ENCODE data around the gene BCAS3.

Gene BCAS3

GRCh38 chr17:61411011-61411260 is 733.3 kb downstream of the BCAS3 start:
- Histone ChIP-seq H3K9me3 (ENCODE audit: insufficient read depth, low read length) (no peaks in the 10 kb centered on the region), H4K20me1 (ENCODE audit: insufficient read depth, low read length) (no peaks in the 10 kb centered on the region), H3K4me1 (ENCODE audit: low read length) (no peaks in the 10 kb centered on the region), H3K27ac (ENCODE audit: low read length) (no peak overlapping the region), H3K79me2 (ENCODE audit: low read length) (no peaks in the 10 kb centered on the region), H2AFZ (ENCODE audit: low read depth, low read length) (no peak overlapping the region), H3K4me2 (ENCODE audit: low read length) (no peak overlapping the region), H3K4me3 (ENCODE audit: low read length) (no peak overlapping the region), H3K36me3 (replicated peaks; ENCODE audit: low read depth, low read length) (no peaks in the 10 kb centered on the region), H3K27me3 (ENCODE audit: low read depth, low read length) (peaks cover 6% of the 10 kb centered on the region; the same call in 1 of the 2 replicates), H3K9ac (ENCODE audit: low read length) (no peak overlapping the region)
- TF ChIP-seq, protein P1, sequence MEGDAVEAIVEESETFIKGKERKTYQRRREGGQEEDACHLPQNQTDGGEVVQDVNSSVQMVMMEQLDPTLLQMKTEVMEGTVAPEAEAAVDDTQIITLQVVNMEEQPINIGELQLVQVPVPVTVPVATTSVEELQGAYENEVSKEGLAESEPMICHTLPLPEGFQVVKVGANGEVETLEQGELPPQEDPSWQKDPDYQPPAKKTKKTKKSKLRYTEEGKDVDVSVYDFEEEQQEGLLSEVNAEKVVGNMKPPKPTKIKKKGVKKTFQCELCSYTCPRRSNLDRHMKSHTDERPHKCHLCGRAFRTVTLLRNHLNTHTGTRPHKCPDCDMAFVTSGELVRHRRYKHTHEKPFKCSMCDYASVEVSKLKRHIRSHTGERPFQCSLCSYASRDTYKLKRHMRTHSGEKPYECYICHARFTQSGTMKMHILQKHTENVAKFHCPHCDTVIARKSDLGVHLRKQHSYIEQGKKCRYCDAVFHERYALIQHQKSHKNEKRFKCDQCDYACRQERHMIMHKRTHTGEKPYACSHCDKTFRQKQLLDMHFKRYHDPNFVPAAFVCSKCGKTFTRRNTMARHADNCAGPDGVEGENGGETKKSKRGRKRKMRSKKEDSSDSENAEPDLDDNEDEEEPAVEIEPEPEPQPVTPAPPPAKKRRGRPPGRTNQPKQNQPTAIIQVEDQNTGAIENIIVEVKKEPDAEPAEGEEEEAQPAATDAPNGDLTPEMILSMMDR (IDR thresholded peaks at IDR 0.05; ENCODE audit: low read depth, low read length) = no peak
- no peak for TF ChIP-seq EZH2phosphoT487 (IDR thresholded peaks at IDR 0.05; ENCODE audit: low read depth)

GRCh38 chr17:61411261-61412142 is 733.9 kb downstream of the BCAS3 start:
- Histone ChIP-seq H3K27me3 (ENCODE audit: low read depth, low read length) (peaks cover 6% of the 10 kb centered on the region; the same call in 1 of the 2 replicates), H3K79me2 (ENCODE audit: low read length) (no peaks in the 10 kb centered on the region), H3K4me2 (ENCODE audit: low read length) (peak overlapping the region; percentile 64), H3K4me3 (ENCODE audit: low read length) (peak overlapping the region; percentile 72), H3K9me3 (ENCODE audit: insufficient read depth, low read length) (no peaks in the 10 kb centered on the region), H3K9ac (ENCODE audit: low read length) (peak overlapping the region; percentile 46), H2AFZ (ENCODE audit: low read depth, low read length) (peak overlapping the region; percentile 73; the same call in 1 of the 2 replicates), H3K27ac (ENCODE audit: low read length) (no peak overlapping the region), H4K20me1 (ENCODE audit: insufficient read depth, low read length) (no peaks in the 10 kb centered on the region), H3K36me3 (replicated peaks; ENCODE audit: low read depth, low read length) (no peaks in the 10 kb centered on the region), H3K4me1 (ENCODE audit: low read length) (no peaks in the 10 kb centered on the region)
- TF ChIP-seq, protein P1 (IDR thresholded peaks at IDR 0.05; ENCODE audit: low read depth, low read length) = no peak

DNA sequence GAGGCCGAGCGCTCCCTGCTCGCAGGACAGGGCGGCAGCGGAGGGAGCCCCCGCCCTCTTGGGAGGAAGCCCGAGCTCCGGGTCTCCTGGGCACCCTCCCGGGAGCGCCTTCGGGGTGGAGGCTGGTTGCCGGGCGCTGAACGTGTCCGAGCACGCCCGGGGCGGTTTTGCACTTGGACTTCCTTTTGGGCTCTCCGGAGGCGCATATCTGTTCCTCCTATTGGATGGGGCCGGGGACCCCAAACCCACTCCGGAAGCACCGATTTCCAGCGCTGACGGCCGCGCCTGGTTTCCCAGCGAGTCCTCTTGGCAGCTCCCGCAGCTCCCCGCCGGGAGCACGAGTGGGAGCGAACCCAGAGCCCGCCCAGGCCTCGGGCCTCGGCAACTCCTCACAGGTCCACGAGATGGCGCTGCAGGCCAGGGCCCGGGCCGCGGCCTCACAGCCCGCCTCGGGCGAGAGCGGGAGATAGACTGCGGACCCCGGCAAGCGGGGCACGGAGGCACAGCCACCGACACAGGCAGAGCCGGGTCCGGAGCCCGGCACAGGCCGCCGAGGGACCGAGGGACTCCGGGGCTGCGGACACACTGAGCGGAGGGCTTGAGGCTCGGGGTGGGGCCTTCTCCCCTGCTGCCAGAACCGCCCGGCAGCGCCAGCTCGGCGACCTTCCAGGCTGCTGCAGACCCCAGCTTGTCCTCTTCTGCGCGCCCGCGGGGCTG is 734.6 kb downstream of the BCAS3 start:
- Histone ChIP-seq H3K27me3 (ENCODE audit: low read depth, low read length) (peaks cover 6% of the 10 kb centered on the region; the same call in 1 of the 2 replicates), H3K9me3 (ENCODE audit: insufficient read depth, low read length) (no peaks in the 10 kb centered on the region), H3K4me1 (ENCODE audit: low read length) (no peaks in the 10 kb centered on the region), H2AFZ (ENCODE audit: low read depth, low read length) (peak overlapping the region; percentile 73; the same call in 1 of the 2 replicates), H3K79me2 (ENCODE audit: low read length) (no peaks in the 10 kb centered on the region), H3K4me3 (ENCODE audit: low read length) (peak overlapping the region; percentile 72), H3K27ac (ENCODE audit: low read length) (no peak overlapping the region), H4K20me1 (ENCODE audit: insufficient read depth, low read length) (no peaks in the 10 kb centered on the region), H3K9ac (ENCODE audit: low read length) (peak overlapping the region; percentile 46), H3K36me3 (replicated peaks; ENCODE audit: low read depth, low read length) (no peaks in the 10 kb centered on the region), H3K4me2 (ENCODE audit: low read length) (peak overlapping the region; percentile 64)
- TF ChIP-seq, protein P1 (IDR thresholded peaks at IDR 0.05; ENCODE audit: low read depth, low read length) = peak; percentile 53
- no peak for TF ChIP-seq EZH2phosphoT487 (IDR thresholded peaks at IDR 0.05; ENCODE audit: low read depth)

Measured in OCI-LY3 (cell line).